GM23338 (cell line): Measurements from ENCODE around the gene AGAP1. TPM values are rescaled to one million over a fixed set of nuclear protein-coding genes. Genes with fewer than 3 reads are reported as not detected.

Experiments
- ATAC-seq: fragments of 200-7000 bp; cut with Tn5 transposase; 3 replicates; pipeline ENCODE4 v1.9.1; 2020
- DNase-seq: peaks from one replicate; pipeline ENCODE4 v3.0.0-alpha.2; 2015; ENCODE audit warnings: low spot score
- H2AFZ ChIP-seq: fragments of 200-600 bp; sonication (generic); 2 replicates; pipeline ENCODE4 v1.8.0; 2016; ENCODE audit warnings: antibody characterized with exemption, mild to moderate bottlenecking, moderate library complexity
- H3F3A ChIP-seq: fragments of 200-600 bp; sonication (generic); replicated peaks from 2 replicates; pipeline ENCODE4 v1.8.0; 2017; ENCODE audit warnings: antibody characterized with exemption, mixed run types, low read depth
- H3K27ac ChIP-seq: fragments of 200-600 bp; sonication (generic); 2 replicates; pipeline ENCODE4 v1.6.1; 2016; ENCODE audit warnings: low read depth
- H3K27me3 ChIP-seq: fragments of 200-600 bp; sonication (generic); 2 replicates; pipeline ENCODE4 v1.8.0; 2016; ENCODE audit warnings: mild to moderate bottlenecking, mixed run types, moderate library complexity; ENCODE audit not compliant: insufficient read depth
- H3K36me3 ChIP-seq: fragments of 200-600 bp; sonication (generic); 2 replicates; pipeline ENCODE4 v1.8.0; 2016; ENCODE audit warnings: mild to moderate bottlenecking; ENCODE audit not compliant: insufficient read depth
- H3K4me1 ChIP-seq: fragments of 200-600 bp; sonication (generic); 2 replicates; pipeline ENCODE4 v1.8.0; 2016; ENCODE audit warnings: mild to moderate bottlenecking, moderate library complexity; ENCODE audit not compliant: insufficient read depth
- H3K4me2 ChIP-seq: fragments of 200-600 bp; sonication (generic); 2 replicates; pipeline ENCODE4 v1.7.1; 2017; ENCODE audit warnings: mixed run types
- H3K4me3 ChIP-seq: fragments of 200-600 bp; sonication (generic); 2 replicates; pipeline ENCODE4 v1.6.1; 2016; ENCODE audit warnings: mixed run types
- H3K79me2 ChIP-seq: fragments of 200-600 bp; sonication (generic); replicated peaks from 2 replicates; pipeline ENCODE4 v1.8.0; 2017; ENCODE audit warnings: mild to moderate bottlenecking; ENCODE audit not compliant: insufficient read depth
- H3K9me2 ChIP-seq: fragments of 200-600 bp; sonication (generic); 2 replicates; pipeline ENCODE4 v1.8.0; 2017; ENCODE audit not compliant: insufficient read depth
- H4K20me1 ChIP-seq: fragments of 200-600 bp; sonication (generic); replicated peaks from 2 replicates; pipeline ENCODE4 v1.8.0; 2017; ENCODE audit warnings: mild to moderate bottlenecking; ENCODE audit not compliant: insufficient read depth
- H3K27ac Mint-ChIP-seq: 2 replicates; pipeline ENCODE4 v1.8.0; 2020; ENCODE audit warnings: inconsistent platforms, mild to moderate bottlenecking, moderate library complexity, mixed read lengths
- H3K27me3 Mint-ChIP-seq: 3 replicates; pipeline ENCODE4 v1.8.0; 2022; ENCODE audit warnings: low read depth, mild to moderate bottlenecking, moderate library complexity, mixed read lengths, inconsistent platforms; ENCODE audit not compliant: insufficient read depth, poor library complexity
- H3K36me3 Mint-ChIP-seq: 3 replicates; pipeline ENCODE4 v1.8.0; 2021; ENCODE audit warnings: low read depth, mild to moderate bottlenecking, inconsistent platforms, moderate library complexity, mixed read lengths
- H3K4me1 Mint-ChIP-seq: 3 replicates; pipeline ENCODE4 v1.8.0; 2020; ENCODE audit warnings: mild to moderate bottlenecking, inconsistent platforms, mixed read lengths
- H3K4me3 Mint-ChIP-seq: 3 replicates; pipeline ENCODE4 v1.8.0; 2021; ENCODE audit warnings: moderate library complexity, mild to moderate bottlenecking, inconsistent platforms, mixed read lengths
- H3K9me3 Mint-ChIP-seq: 3 replicates; pipeline ENCODE4 v1.8.0; 2020; ENCODE audit warnings: moderate library complexity, mild to moderate bottlenecking, inconsistent platforms, mixed read lengths
- CREB1 ChIP-seq: fragments of 250-450 bp; sonication (Bioruptor Pico); IDR thresholded peaks from 2 replicates; pipeline ENCODE4 v1.5.0; 2020; ENCODE audit warnings: low read depth, mild to moderate bottlenecking, moderate library complexity
- EZH2 ChIP-seq: fragments of 200-600 bp; sonication (generic); IDR thresholded peaks from one replicate; pipeline ENCODE4 v1.8.0; 2017; ENCODE audit warnings: antibody characterized with exemption, mild to moderate bottlenecking, low read depth; ENCODE audit not compliant: unreplicated experiment
- JUNB ChIP-seq: IDR thresholded peaks from one replicate; pipeline ENCODE4 v1.6.1; 2016; ENCODE audit warnings: antibody characterized with exemption; ENCODE audit not compliant: unreplicated experiment
- NANOG ChIP-seq: IDR thresholded peaks from 2 replicates; pipeline ENCODE4 v1.6.1; 2016; ENCODE audit warnings: antibody characterized with exemption, borderline replicate concordance
- POLR2AphosphoS5 ChIP-seq: IDR thresholded peaks from 2 replicates; pipeline ENCODE4 v1.6.1; 2016; ENCODE audit warnings: antibody characterized with exemption, low read depth
- REST ChIP-seq: IDR thresholded peaks from one replicate; pipeline ENCODE4 v1.6.1; 2018; ENCODE audit warnings: antibody characterized with exemption; ENCODE audit not compliant: unreplicated experiment
- STAT1 ChIP-seq: IDR thresholded peaks from one replicate; pipeline ENCODE4 v1.6.1; 2016; ENCODE audit warnings: antibody characterized with exemption; ENCODE audit not compliant: unreplicated experiment
- ZNF114 ChIP-seq: fragments of 250-450 bp; sonication (Bioruptor Pico); IDR thresholded peaks from 2 replicates; pipeline ENCODE4 v1.5.0; 2020; ENCODE audit warnings: mild to moderate bottlenecking, moderate library complexity
- ZNF462 ChIP-seq: fragments of 250-450 bp; sonication (Bioruptor Pico); IDR thresholded peaks from 2 replicates; pipeline ENCODE4 v1.5.0; 2020; ENCODE audit warnings: mild to moderate bottlenecking, moderate library complexity
- polyA plus RNA-seq: library from polyadenylated mRNA; unstranded; fragments of >200 nt; fragmentation: Nextera tagmentation; extraction: Ambion mirVana; gene quantifications from 2 replicates; pipeline ENCODE4 v1.2.1, GENCODE V29; 2016
- total RNA-seq: library from RNA; depleted of rRNA; stranded (reverse); fragments of >200 nt; shearing (Covaris generic); gene quantifications from 2 replicates; pipeline ENCODE4 v1.2.3, GENCODE V29; 2014

Gene AGAP1
- total and polyA plus RNA-seq, 2 experiments from 2014 or later = 13.3 to 27.9 TPM

- no peaks in the 10 kb centered on the region; the same call in 1 of the 2 replicates for H3K36me3 ChIP-seq
- H3K36me3 Mint-ChIP-seq = peaks cover 22% of the 10 kb centered on the region
- no peaks in the 10 kb centered on the region for H3K27me3 ChIP-seq
- H3K4me2 ChIP-seq = no peak overlapping the region
- no peak for DNase-seq
- H3K9me3 Mint-ChIP-seq = no peaks in the 10 kb centered on the region
- no peak overlapping the region for H3K4me3 Mint-ChIP-seq
- H4K20me1 ChIP-seq = no peaks in the 10 kb centered on the region
- H3K9me2 ChIP-seq = no peaks in the 10 kb centered on the region
- H3F3A ChIP-seq = no peaks in the 10 kb centered on the region
- no peak for ATAC-seq
- H3K4me1 ChIP-seq = peaks cover 6% of the 10 kb centered on the region; the same call in 1 of the 2 replicates
- H3K4me1 Mint-ChIP-seq = peaks cover 22% of the 10 kb centered on the region
- no peak for TF ChIP-seq CREB1 (CRISPR knock-in tag)
- no peak for TF ChIP-seq STAT1
- TF ChIP-seq NANOG = no peak
- TF ChIP-seq EZH2 = no peak
- no peak for TF ChIP-seq POLR2AphosphoS5
- TF ChIP-seq JUNB = no peak
- no peak for TF ChIP-seq REST
- no peak for TF ChIP-seq ZNF462 (CRISPR knock-in tag)
- TF ChIP-seq ZNF114 (CRISPR knock-in tag) = no peak
- H2AFZ ChIP-seq = no peak overlapping the region
- peaks cover 4% of the 10 kb centered on the region; the same call in 1 of the 2 replicates for H3K79me2 ChIP-seq
- no peak overlapping the region for H3K27ac ChIP-seq
- no peaks in the 10 kb centered on the region for H3K27me3 Mint-ChIP-seq
- H3K4me3 ChIP-seq = no peak overlapping the region
- H3K27ac Mint-ChIP-seq = no peak overlapping the region
Observed at GRCh38 chr2:235802542-235802941, 308.7 kb downstream of the AGAP1 start.
